HepG2 (cell line): Measurements from ENCODE around the gene ABCA3. TPM values are rescaled to one million over a fixed set of nuclear protein-coding genes. Genes with fewer than 3 reads are reported as not detected.

Experiments used
- ATAC-seq: fragments of 200-7000 bp; cut with Tn5 transposase; 3 replicates; pipeline ENCODE4 v1.9.1; 2020; ENCODE audit warnings: mild to moderate bottlenecking, moderate library complexity
- BruUV-seq: library from RNA; stranded (reverse); fragments of 400-500 nt; replicated peaks from 2 replicates; lab custom pipeline; 2021; lab: Mats Ljungman, UMichigan
- CTCF ChIA-PET: fragments of 300-600 bp; formaldehyde crosslinking; extraction: SDS; loops from one replicate; lab custom pipeline; 2021; ENCODE audit warnings: low total read pairs, inconsistent platforms, low intra/inter-chr PET ratio; lab: Yijun Ruan, JAX
- POLR2A ChIA-PET: fragments of 350-600 bp; sonication (Branson Sonifier 250); formaldehyde crosslinking; loops from one replicate; lab custom pipeline; 2020; ENCODE audit warnings: antibody characterized with exemption, inconsistent platforms; lab: Yijun Ruan, JAX
- DNase-seq: peaks from one replicate; pipeline ENCODE4 v3.0.0-alpha.2; 2015; ENCODE audit warnings: low spot score
- FAIRE-seq: peaks from 3 replicates; lab custom pipeline; 2011; peaks lifted over from hg19 to GRCh38; lab: Jason Lieb, UNC
- H2AFZ ChIP-seq: one replicate; pipeline ENCODE4 v1.6.1; 2011; ENCODE audit warnings: low read length, inconsistent platforms
- H3K27ac ChIP-seq: fragments of 300-600 bp; 3 replicates; pipeline ENCODE4 v1.8.0; 2011; ENCODE audit warnings: mixed run types, mild to moderate bottlenecking, mixed read lengths, low read length, inconsistent platforms; ENCODE audit not compliant: insufficient read depth; ENCODE audit errors: extremely low read length
- H3K27me3 ChIP-seq, 2 experiments: fragments of 200-600 bp in 1 of 2; 2 replicates in 1 of 2; 3 replicates in 1 of 2; pipeline versions ENCODE4 v1.6.0 to v1.8.0; 2011; ENCODE audit warnings: low read length in 2 of 2, mild to moderate bottlenecking in 2 of 2, moderate library complexity in 2 of 2, inconsistent platforms in 1 of 2; ENCODE audit not compliant: insufficient read depth in 2 of 2, control insufficient read depth in 1 of 2
- H3K36me3 ChIP-seq, 2 experiments: fragments of 200-600 bp in 1 of 2; replicated peaks in 1 of 2; 2 replicates in 1 of 2; 3 replicates in 1 of 2; pipeline versions ENCODE4 v1.5.1 to v1.8.0; 2011; ENCODE audit warnings: low read length in 2 of 2, inconsistent platforms in 1 of 2; ENCODE audit not compliant: insufficient read depth in 2 of 2, control insufficient read depth in 1 of 2
- H3K4me1 ChIP-seq: 2 replicates; pipeline ENCODE4 v1.5.1; 2012; ENCODE audit warnings: low read length, inconsistent platforms; ENCODE audit not compliant: insufficient read depth
- H3K4me2 ChIP-seq: 2 replicates; pipeline ENCODE4 v1.6.0; 2011; ENCODE audit warnings: low read depth, low read length, inconsistent platforms
- H3K4me3 ChIP-seq, 3 experiments: fragments of 200-600 bp in 1 of 3; sonication (generic), shearing (Covaris generic) in 1 of 3; replicated peaks in 1 of 3; 2 replicates each; pipeline ENCODE4 v1.5.1; 2011 to 2016; ENCODE audit warnings: low read length in 3 of 3, inconsistent platforms in 2 of 3, low read depth in 2 of 3, mild to moderate bottlenecking in 2 of 3, control low read depth in 1 of 3, mixed read lengths in 1 of 3; ENCODE audit not compliant: insufficient read depth in 1 of 3
- H3K79me2 ChIP-seq: one replicate; pipeline ENCODE4 v1.6.1; 2011; ENCODE audit warnings: low read length, inconsistent platforms; ENCODE audit not compliant: insufficient read depth
- H3K9ac ChIP-seq: 2 replicates; pipeline ENCODE4 v1.6.0; 2011; ENCODE audit warnings: mild to moderate bottlenecking, low read depth, low read length, inconsistent platforms; ENCODE audit not compliant: insufficient read depth
- H3K9me3 ChIP-seq: 2 replicates; pipeline ENCODE4 v1.5.1; 2012; ENCODE audit warnings: mild to moderate bottlenecking, low read length
- H4K20me1 ChIP-seq: 2 replicates; pipeline ENCODE4 v1.6.0; 2011; ENCODE audit warnings: inconsistent platforms, mild to moderate bottlenecking, low read length, moderate library complexity; ENCODE audit not compliant: insufficient read depth
- ARID2 ChIP-seq: sonication (generic); formaldehyde crosslinking; IDR thresholded peaks from 2 replicates; pipeline ENCODE4 v1.8.1; 2022; ENCODE audit warnings: mild to moderate bottlenecking, missing genetic modification reagents, borderline replicate concordance
- BHLHE40 ChIP-seq: IDR thresholded peaks from 2 replicates; pipeline ENCODE4 v1.6.1; 2011; ENCODE audit warnings: low read length, improper control_type of control experiment
- CEBPG ChIP-seq: IDR thresholded peaks from 2 replicates; pipeline ENCODE4 v1.6.1; 2016
- DNMT1 ChIP-seq: sonication (generic); formaldehyde crosslinking; IDR thresholded peaks from 2 replicates; pipeline ENCODE4 v1.5.1; 2020; ENCODE audit warnings: mild to moderate bottlenecking, missing genetic modification reagents
- KDM2A ChIP-seq: sonication (generic); formaldehyde crosslinking; IDR thresholded peaks from 2 replicates; pipeline ENCODE4 v1.4.0; 2020; ENCODE audit warnings: low read depth, missing genetic modification reagents, borderline replicate concordance
- KDM5B ChIP-seq: sonication (generic); formaldehyde crosslinking; IDR thresholded peaks from 2 replicates; pipeline ENCODE4 v1.4.0; 2020; ENCODE audit warnings: missing genetic modification reagents, mild to moderate bottlenecking, borderline replicate concordance
- SMAD9 ChIP-seq: sonication (generic); formaldehyde crosslinking; IDR thresholded peaks from 2 replicates; pipeline ENCODE4 v1.5.1; 2020; ENCODE audit warnings: mild to moderate bottlenecking, missing genetic modification reagents
- TEAD2 ChIP-seq: sonication (generic); formaldehyde crosslinking; IDR thresholded peaks from 2 replicates; pipeline ENCODE4 v1.9.0; 2021; ENCODE audit warnings: missing genetic modification reagents
- TSC22D2 ChIP-seq: sonication (generic); formaldehyde crosslinking; IDR thresholded peaks from 2 replicates; pipeline ENCODE4 v1.5.1; 2020; ENCODE audit warnings: missing genetic modification reagents, mild to moderate bottlenecking, borderline replicate concordance
- YEATS4 ChIP-seq: sonication (generic); formaldehyde crosslinking; IDR thresholded peaks from 2 replicates; pipeline ENCODE4 v1.4.0; 2020; ENCODE audit warnings: missing genetic modification reagents, borderline replicate concordance
- ZNF337 ChIP-seq: sonication (generic); formaldehyde crosslinking; IDR thresholded peaks from 2 replicates; pipeline ENCODE4 v1.5.1; 2020; ENCODE audit warnings: missing genetic modification reagents, low read depth, mild to moderate bottlenecking, borderline replicate concordance
- ZNF496 ChIP-seq: sonication (generic); formaldehyde crosslinking; IDR thresholded peaks from 2 replicates; pipeline ENCODE4 v1.8.1; 2023; ENCODE audit warnings: mild to moderate bottlenecking, moderate library complexity, missing genetic modification reagents; ENCODE audit not compliant: insufficient replicate concordance
- ZNF605 ChIP-seq: sonication (generic); formaldehyde crosslinking; IDR thresholded peaks from 2 replicates; pipeline ENCODE4 v1.8.0; 2022; ENCODE audit warnings: mild to moderate bottlenecking, missing genetic modification reagents
- WGBS: methylation state at CpG from one replicate; pipeline ENCODE4 v1.1.6; 2017; ENCODE audit warnings: low lambda C conversion rate; 5-methylcytosine and 5-hydroxymethylcytosine counted together
- in situ Hi-C: cut with HindIII; loops from 2 replicates; pipeline ENCODE4 v1.10.0; 2017; ENCODE audit warnings: low pct_unique_long_range_greater_than_20kb; ENCODE audit not compliant: extremely low pct_ligation_motif_present
- intact Hi-C: fragments of 100-400 bp; cut with micrococcal nuclease; formaldehyde crosslinking; loops from one replicate; pipeline ENCODE4 v1.10.0; 2022; ENCODE audit not compliant: unreplicated experiment
- polyA plus RNA-seq, 8 experiments: library from polyadenylated mRNA; depleted of rRNA in 3 of 8; stranded (reverse) in 7 of 8; unstranded in 1 of 8; fragments of >200 nt; fragmentation: Illumina TruSeq in 4 of 8; extraction: Trizol in 4 of 8; gene quantifications; 2 replicates each; pipeline versions ENCODE4 v1.2.1 to v1.2.3, GENCODE V29; 2011 to 2016; ENCODE audit warnings: low read depth in 4 of 8, missing spikeins in 1 of 8, mixed read lengths in 1 of 8; ENCODE audit not compliant: insufficient read depth in 1 of 8
- total RNA-seq, 5 experiments: library from RNA; depleted of rRNA; stranded (reverse); fragments of >200 nt; fragmentation: Illumina TruSeq; extraction: Trizol; gene quantifications; 2 replicates each; pipeline ENCODE4 v1.2.3, GENCODE V29; 2016; ENCODE audit warnings: low read depth in 1 of 5
- TF ChIP-seq, protein P1 (sequence below): sonication (generic); formaldehyde crosslinking; IDR thresholded peaks from 2 replicates; pipeline ENCODE4 v1.8.0; 2022; ENCODE audit warnings: mild to moderate bottlenecking, missing genetic modification reagents, borderline replicate concordance
- TF ChIP-seq, protein P2 (sequence below): sonication (generic); formaldehyde crosslinking; conservative IDR thresholded peaks from 2 replicates; pipeline ENCODE4 v1.4.0; 2020; ENCODE audit warnings: missing genetic modification reagents

The ABCA3 gene
- total and polyA plus RNA-seq, 2 of the 13 experiments (the other 11 are each of a cell fraction or from before 2014, with no cell fraction given) = 0.60 to 1.5 TPM

DNA sequence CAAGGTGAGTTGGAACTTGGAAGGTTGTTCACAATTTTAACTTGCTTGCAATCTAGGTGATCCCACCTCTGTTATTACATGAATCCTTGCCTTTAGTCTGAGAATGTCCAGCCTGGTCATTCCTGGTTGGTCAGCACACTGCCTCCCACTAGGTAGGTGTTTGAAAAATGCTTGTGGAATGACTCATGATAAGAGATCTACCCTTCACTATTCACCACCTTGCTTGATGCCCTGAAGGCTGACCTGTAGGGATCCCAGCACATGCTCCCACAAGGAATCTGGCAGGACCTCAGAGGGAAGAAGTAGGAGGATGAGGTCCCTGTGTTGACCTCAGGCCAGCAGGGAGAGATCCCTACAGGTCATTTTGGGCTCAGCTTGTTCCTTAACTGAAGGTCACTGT is 30.2 kb upstream of the ABCA3 start:
- FAIRE-seq (no peak), ATAC-seq (no peak), DNase-seq (no peak)
- in situ Hi-C loops = no loop called here
- no peaks in the 10 kb centered on the region for H4K20me1 ChIP-seq
- ChIA-PET CTCF (no interaction called here), POLR2A (no interaction called here)
- peaks cover 0 to 26% of the 10 kb centered on the region in 2 experiments; a peak in 3 of 5 replicates for H3K27me3 ChIP-seq
- no peak overlapping the region for H3K9ac ChIP-seq
- no peak overlapping the region for H3K27ac ChIP-seq
- no peaks in the 10 kb centered on the region for H3K9me3 ChIP-seq
- no peak for TF ChIP-seq YEATS4 (CRISPR knock-in tag)
- TF ChIP-seq BHLHE40 = no peak
- TF ChIP-seq CEBPG (CRISPR knock-in tag) = no peak
- TF ChIP-seq ZNF496 (CRISPR knock-in tag) = no peak
- TF ChIP-seq, protein P1, sequence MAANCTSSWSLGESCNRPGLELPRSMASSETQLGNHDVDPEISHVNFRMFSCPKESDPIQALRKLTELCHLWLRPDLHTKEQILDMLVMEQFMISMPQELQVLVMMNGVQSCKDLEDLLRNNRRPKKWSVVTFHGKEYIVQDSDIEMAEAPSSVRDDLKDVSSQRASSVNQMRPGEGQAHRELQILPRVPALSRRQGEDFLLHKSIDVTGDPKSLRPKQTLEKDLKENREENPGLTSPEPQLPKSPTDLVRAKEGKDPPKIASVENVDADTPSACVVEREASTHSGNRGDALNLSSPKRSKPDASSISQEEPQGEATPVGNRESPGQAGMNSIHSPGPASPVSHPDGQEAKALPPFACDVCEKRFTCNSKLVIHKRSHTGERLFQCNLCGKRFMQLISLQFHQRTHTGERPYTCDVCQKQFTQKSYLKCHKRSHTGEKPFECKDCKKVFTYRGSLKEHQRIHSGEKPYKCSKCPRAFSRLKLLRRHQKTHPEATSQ (CRISPR knock-in tag) = no peak
- no peak for TF ChIP-seq ARID2 (CRISPR knock-in tag)
- TF ChIP-seq KDM5B (CRISPR knock-in tag) = no peak
- no peaks in the 10 kb centered on the region for H3K79me2 ChIP-seq
- no peak overlapping the region for H3K4me2 ChIP-seq
- no peaks in the 10 kb centered on the region for H3K36me3 ChIP-seq
- H3K4me3 ChIP-seq = no peak overlapping the region
- no peaks in the 10 kb centered on the region for H3K4me1 ChIP-seq
- no peak overlapping the region for H2AFZ ChIP-seq
- BruUV-seq = no TSS peak
- intact Hi-C loops = no loop called here

DNA sequence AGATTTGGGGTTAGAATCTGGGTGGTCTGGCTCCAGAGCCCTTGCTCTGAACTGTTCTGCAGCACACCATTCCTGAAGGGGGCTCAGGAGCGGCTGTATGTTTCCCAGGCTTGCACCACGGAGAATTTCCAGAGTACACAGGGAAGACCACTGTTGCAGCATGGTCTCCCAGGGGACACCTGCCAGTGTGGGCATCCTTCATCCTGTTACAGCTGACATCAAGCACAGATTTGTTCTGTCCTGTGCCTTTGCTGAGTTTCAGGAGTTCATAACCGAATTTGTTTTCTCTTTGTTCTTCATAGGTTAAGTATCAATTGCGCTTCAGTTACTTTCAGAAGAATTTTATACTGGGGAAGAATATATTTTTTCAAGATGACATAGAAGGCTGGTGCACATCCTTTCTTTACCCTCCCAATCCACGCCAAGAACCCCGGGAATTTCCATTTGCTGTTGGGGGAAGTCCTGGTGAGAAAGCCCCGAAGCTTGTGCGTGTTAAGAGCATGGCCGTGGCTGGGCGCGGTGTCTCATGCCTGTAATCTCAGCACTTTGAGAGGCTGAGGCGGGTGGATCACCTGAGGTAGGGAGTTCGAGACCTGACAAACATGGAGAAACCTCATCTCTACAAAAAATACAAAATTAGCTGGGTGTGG is 26.3 kb upstream of the ABCA3 start:
- Histone ChIP-seq H3K4me1 (no peaks in the 10 kb centered on the region), H3K4me2 (no peak overlapping the region), H3K36me3 (no peaks in the 10 kb centered on the region), H3K79me2 (no peaks in the 10 kb centered on the region), H3K27me3 (peaks cover 0 to 40% of the 10 kb centered on the region in 2 experiments; a peak in 3 of 5 replicates), H3K9ac (no peak overlapping the region), H2AFZ (no peak overlapping the region), H3K4me3 (no peak overlapping the region), H3K27ac (no peak overlapping the region), H3K9me3 (no peaks in the 10 kb centered on the region), H4K20me1 (no peaks in the 10 kb centered on the region)
- WGBS = 53% methylated on average over 11 of the region's 13 CpGs
- POLR2A ChIA-PET = no interaction called here
- CTCF ChIA-PET = no interaction called here
- no TSS peak for BruUV-seq
- no peak for DNase-seq
- in situ Hi-C loops = no loop called here
- no peak for ATAC-seq
- no peak for FAIRE-seq
- intact Hi-C loops = no loop called here
- TF ChIP-seq ZNF337 (CRISPR knock-in tag) (no peak), DNMT1 (CRISPR knock-in tag) (no peak), TSC22D2 (CRISPR knock-in tag) (no peak), TEAD2 (CRISPR knock-in tag) (no peak), KDM2A (CRISPR knock-in tag) (no peak), ZNF605 (no peak), SMAD9 (CRISPR knock-in tag) (no peak)
- TF ChIP-seq, protein P2, sequence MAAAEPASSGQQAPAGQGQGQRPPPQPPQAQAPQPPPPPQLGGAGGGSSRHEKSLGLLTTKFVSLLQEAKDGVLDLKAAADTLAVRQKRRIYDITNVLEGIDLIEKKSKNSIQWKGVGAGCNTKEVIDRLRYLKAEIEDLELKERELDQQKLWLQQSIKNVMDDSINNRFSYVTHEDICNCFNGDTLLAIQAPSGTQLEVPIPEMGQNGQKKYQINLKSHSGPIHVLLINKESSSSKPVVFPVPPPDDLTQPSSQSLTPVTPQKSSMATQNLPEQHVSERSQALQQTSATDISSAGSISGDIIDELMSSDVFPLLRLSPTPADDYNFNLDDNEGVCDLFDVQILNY = no peak
